Peyer's patch (tissue), 4 donors: ENCODE results near the gene ACP4. TPM values are rescaled to one million over a fixed set of nuclear protein-coding genes. Genes with fewer than 3 reads are reported as not detected.

Experiments used
- DNase-seq, 3 donors: peaks; one replicate each; pipeline ENCODE4 v3.0.0-alpha.2; 2017 to 2019
- H3K27ac ChIP-seq, 4 donors: fragments of 200-600 bp; sonication (generic); one replicate each; pipeline ENCODE4 v1.5.1; 2016 to 2019
- H3K27me3 ChIP-seq, 2 donors: fragments of 200-600 bp; sonication (generic); one replicate each; pipeline ENCODE4 v1.5.1; 2019
- H3K36me3 ChIP-seq, 3 donors: fragments of 200-600 bp; sonication (generic); one replicate each; pipeline ENCODE4 v1.5.1; 2016 to 2019
- H3K4me1 ChIP-seq, 4 donors: fragments of 200-600 bp; sonication (generic); one replicate each; pipeline ENCODE4 v1.5.1; 2016 to 2019
- H3K4me3 ChIP-seq, 4 donors: fragments of 200-600 bp; sonication (generic); 1 replicate in 3 of 4; 2 replicates in 1 of 4; pipeline ENCODE4 v1.5.1; 2016 to 2019; ENCODE audit warnings: mild to moderate bottlenecking in 1 of 4
- H3K9me3 ChIP-seq, 4 donors: fragments of 200-600 bp; sonication (generic); one replicate each; pipeline ENCODE4 v1.5.1; 2016 to 2019; ENCODE audit warnings: mild to moderate bottlenecking in 1 of 4
- POLR2A ChIP-seq, 2 donors: fragments of 450-650 bp; IDR thresholded peaks; one replicate each; pipeline ENCODE4 v1.5.1; 2017; ENCODE audit warnings: antibody characterized with exemption in 2 of 2, mild to moderate bottlenecking in 2 of 2, moderate library complexity in 2 of 2
- total RNA-seq, 4 donors: library from RNA; depleted of rRNA; stranded (reverse); fragments of >200 nt; gene quantifications; one replicate each; pipeline ENCODE4 v1.1.0, GENCODE V29; 2016
- TF ChIP-seq, protein P1 (sequence below), 6 experiments: fragments of 450-650 bp in 4 of 6; fragments of 200-600 bp in 2 of 6; sonication (generic) in 1 of 6; IDR thresholded peaks; one replicate each; pipeline ENCODE4 v1.5.1; 2017 to 2019; ENCODE audit warnings: antibody characterized with exemption in 6 of 6, mild to moderate bottlenecking in 3 of 6, moderate library complexity in 1 of 6

The ACP4 gene
- total RNA-seq, 4 donors from 2014 or later: not detected

DNA sequence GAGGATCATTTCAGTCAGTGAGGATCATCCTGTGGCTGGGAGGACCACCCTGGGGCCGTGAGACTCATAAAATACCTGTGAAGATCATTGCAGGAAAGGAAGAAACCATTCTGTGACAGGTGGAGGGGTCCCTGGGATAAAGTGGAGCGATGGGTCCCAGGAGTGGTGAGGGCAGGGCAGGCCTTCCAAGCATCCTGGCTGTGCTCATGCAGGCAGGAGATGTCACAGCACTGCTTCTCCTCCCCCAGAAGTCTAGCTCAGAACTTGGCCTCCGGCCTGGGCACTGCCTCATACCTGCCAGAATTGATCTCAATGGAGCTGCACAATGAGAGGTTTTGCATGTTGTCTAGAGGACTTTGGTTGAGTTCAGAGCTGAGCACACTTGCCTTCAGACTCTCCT lies 22.3 kb downstream of the ACP4 start:
- H3K36me3 ChIP-seq: no peaks in the 10 kb centered on the region
- TF ChIP-seq POLR2A (IDR thresholded peaks at IDR 0.05): no peak
- TF ChIP-seq, protein P1, sequence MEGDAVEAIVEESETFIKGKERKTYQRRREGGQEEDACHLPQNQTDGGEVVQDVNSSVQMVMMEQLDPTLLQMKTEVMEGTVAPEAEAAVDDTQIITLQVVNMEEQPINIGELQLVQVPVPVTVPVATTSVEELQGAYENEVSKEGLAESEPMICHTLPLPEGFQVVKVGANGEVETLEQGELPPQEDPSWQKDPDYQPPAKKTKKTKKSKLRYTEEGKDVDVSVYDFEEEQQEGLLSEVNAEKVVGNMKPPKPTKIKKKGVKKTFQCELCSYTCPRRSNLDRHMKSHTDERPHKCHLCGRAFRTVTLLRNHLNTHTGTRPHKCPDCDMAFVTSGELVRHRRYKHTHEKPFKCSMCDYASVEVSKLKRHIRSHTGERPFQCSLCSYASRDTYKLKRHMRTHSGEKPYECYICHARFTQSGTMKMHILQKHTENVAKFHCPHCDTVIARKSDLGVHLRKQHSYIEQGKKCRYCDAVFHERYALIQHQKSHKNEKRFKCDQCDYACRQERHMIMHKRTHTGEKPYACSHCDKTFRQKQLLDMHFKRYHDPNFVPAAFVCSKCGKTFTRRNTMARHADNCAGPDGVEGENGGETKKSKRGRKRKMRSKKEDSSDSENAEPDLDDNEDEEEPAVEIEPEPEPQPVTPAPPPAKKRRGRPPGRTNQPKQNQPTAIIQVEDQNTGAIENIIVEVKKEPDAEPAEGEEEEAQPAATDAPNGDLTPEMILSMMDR (IDR thresholded peaks at IDR 0.05): no peak
- no peaks in the 10 kb centered on the region for H3K9me3 ChIP-seq
- no peak overlapping the region for H3K27ac ChIP-seq
- H3K4me3 ChIP-seq: no peak overlapping the region
- no peak for DNase-seq
- H3K4me1 ChIP-seq: no peaks in the 10 kb centered on the region
- H3K27me3 ChIP-seq: no peaks in the 10 kb centered on the region

DNA sequence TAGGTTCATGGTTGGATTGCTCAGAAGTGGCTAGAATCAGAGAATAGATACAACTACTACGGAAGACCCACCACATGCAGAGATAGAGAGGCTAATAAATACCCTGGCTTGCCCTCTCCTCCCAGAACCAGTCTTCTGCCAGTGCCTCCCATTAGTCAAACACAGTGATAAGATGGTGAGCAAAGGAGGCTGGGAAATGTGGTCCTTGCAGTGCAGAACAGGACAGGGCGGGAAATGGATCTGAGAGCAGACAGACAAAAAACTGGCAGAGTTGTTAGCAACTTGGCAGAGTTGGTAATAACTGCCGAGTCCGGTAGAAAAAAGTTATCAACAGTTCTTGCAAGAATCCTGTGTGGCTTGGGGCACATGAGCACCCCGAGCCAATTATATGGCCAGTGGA lies 24.7 kb downstream of the ACP4 start:
- H3K4me1 ChIP-seq: peaks cover 0 to 12% (median 3%) of the 10 kb centered on the region in 4 donors
- no peaks in the 10 kb centered on the region for H3K9me3 ChIP-seq
- no peak for DNase-seq
- TF ChIP-seq POLR2A (IDR thresholded peaks at IDR 0.05): no peak
- TF ChIP-seq, protein P1 (IDR thresholded peaks at IDR 0.05): no peak
- no peaks in the 10 kb centered on the region for H3K36me3 ChIP-seq
- H3K4me3 ChIP-seq: no peak overlapping the region
- H3K27me3 ChIP-seq: no peaks in the 10 kb centered on the region
- no peak overlapping the region for H3K27ac ChIP-seq

DNA sequence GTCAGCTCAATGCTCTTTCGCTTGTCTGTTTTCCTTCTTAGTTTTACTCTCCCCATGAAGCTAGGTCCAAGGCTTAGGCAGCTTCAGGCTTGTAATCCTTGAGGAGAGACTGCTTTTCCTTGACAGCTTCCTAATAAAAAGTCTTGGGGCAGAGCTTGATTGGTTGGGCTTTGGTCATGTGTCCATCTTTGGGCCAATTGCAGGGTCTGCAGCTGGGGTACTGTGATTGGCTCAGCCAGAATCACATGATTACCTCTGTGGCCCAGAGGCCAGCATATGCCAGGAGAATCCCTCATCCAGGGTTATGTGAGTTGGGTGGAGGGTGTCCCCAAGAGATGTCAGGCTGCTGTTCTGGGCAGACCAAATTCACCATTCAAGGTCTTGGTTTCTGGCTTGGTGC lies 25.2 kb downstream of the ACP4 start:
- no peaks in the 10 kb centered on the region for H3K27me3 ChIP-seq

DNA sequence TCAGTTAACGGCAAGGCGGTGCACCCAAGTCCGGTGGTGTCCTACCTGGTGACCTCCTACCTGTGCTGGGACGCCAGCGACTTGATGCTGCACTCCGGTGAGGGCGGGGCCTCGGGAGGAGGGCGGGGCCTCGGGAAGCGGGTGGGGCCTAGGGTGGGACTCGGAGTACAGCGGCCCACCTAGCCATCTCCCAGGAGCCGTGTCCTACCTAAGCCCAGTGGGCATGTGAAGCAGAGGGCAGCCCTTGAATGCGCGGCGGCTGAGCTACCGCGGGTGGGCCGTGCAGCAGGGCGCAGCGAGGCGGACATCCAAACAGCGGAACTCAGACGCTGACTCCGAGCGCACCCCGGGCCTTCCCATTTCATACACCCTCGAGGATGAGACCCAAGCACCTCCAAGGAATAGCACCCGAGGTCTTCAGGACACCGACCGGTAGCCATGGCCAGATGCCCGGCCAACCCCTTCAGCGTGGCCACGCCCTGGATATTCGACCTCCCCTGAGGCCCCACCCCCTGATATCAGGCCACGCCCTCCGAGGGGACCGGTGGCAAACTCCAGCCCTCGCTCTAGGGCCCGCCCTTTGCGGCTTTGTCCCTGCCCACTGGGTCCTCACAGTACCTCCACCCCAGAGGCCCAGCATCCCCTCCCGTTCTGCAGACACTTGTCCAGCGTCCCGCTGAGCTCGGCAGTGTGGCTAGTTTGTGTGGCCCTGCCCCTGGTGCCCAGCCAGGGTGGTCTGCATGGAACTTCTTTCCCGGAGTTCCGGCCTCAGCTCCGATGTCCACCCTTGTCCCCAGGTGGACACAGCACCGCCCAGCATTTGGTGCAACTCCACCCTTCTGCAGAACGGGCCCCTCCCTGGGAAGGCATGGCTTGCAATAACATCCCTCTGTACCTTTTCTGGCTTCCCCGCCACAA lies 28.0 kb downstream of the ACP4 start:
- peak; percentile 19 to 31 for TF ChIP-seq POLR2A (IDR thresholded peaks at IDR 0.05)
- TF ChIP-seq, protein P1 (IDR thresholded peaks at IDR 0.05): no peak
- Histone ChIP-seq H3K4me3 (peak overlapping the region; percentile 41 to 55 (median 46)), H3K9me3 (no peaks in the 10 kb centered on the region), H3K4me1 (peaks cover 3 to 22% (median 7%) of the 10 kb centered on the region in 4 donors), H3K27me3 (no peaks in the 10 kb centered on the region), H3K27ac (peak overlapping the region in 3 of 4 donors; percentile 52 to 71 (median 57)), H3K36me3 (no peaks in the 10 kb centered on the region)
- peak; percentile 86 to 90 (median 87) for DNase-seq

More for the DNA sequence above, 25.2 kb downstream of the ACP4 start:
- H3K4me1 ChIP-seq: peaks cover 0 to 12% (median 4%) of the 10 kb centered on the region in 4 donors
- no peak overlapping the region for H3K4me3 ChIP-seq
- DNase-seq: no peak
- TF ChIP-seq POLR2A (IDR thresholded peaks at IDR 0.05): no peak
- TF ChIP-seq, protein P1 (IDR thresholded peaks at IDR 0.05): no peak
- H3K36me3 ChIP-seq: no peaks in the 10 kb centered on the region
- H3K27ac ChIP-seq: no peak overlapping the region
- H3K9me3 ChIP-seq: no peaks in the 10 kb centered on the region

DNA sequence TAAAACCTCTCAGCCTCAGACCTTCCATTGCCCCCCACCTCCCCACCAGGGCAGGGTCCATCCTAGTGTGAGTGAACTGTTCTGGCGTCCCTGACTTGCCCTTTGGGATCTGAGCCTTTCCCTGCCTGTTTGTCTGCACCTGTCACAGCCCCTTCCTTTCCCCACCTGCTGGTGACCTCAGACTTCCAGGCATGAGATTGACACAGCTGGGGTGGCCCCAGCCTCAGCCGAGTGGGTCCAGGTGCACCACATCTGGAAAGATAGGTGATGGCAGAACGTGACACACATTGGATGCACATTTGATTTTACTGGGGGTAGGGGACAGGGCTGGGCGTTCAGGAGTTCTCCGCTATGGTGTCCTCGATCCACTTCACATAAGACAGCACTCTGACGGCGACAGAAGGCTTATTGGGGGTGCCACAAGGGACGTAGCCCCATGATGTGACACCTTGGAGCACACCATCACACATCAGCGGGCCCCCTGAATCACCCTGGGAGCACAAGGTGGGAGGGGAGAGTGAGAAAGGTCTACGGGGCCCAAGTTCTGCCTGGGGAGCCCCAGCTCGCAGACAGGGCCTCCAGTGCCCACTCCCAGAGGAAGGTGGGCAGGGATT lies 28.8 kb downstream of the ACP4 start:
- H3K4me3 ChIP-seq: peak overlapping the region in 3 of 4 donors; percentile 41 to 55 (median 51)
- H3K27ac ChIP-seq: peak overlapping the region in 2 of 4 donors; percentile 52 to 71
- no peaks in the 10 kb centered on the region for H3K27me3 ChIP-seq
- H3K36me3 ChIP-seq: no peaks in the 10 kb centered on the region
- TF ChIP-seq POLR2A (IDR thresholded peaks at IDR 0.05): no peak
- TF ChIP-seq, protein P1 (IDR thresholded peaks at IDR 0.05): no peak
- no peaks in the 10 kb centered on the region for H3K9me3 ChIP-seq
- peak in 1 of 3 donors; percentile 42 for DNase-seq
- peaks cover 3 to 22% (median 7%) of the 10 kb centered on the region in 4 donors for H3K4me1 ChIP-seq
